Cortex of kidney (tissue), 1 donor: ENCODE measurements around the gene TAF1B.
"Not testable (repeated sequence)": the region's sequence is repeated elsewhere in the genome, so short reads cannot be mapped to it uniquely, and the experiment has no call there.

Experiments used
- DNase-seq: peaks from one replicate; lab custom pipeline; 2025; lab: John Stamatoyannopoulos, UW

Gene TAF1B

DNA sequence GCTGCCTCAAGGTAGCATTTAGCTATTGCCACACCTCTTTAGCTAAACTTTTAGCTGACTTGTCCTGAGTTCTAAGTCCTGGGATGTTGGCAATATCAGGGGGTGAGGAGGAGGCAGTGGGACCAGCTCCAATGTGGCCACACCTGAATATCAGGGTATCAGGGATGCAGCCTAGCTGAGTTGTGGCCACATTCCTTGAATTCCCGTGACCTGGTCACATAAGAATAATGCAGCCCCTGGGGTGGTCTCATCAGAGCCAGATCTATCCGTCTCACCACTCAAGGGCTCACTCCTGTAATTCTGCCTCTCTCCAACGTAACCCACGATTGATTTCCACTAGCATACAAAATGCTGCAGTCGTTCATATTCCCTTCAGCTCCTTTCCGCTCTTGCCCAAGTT lies 11.6 kb upstream of the TAF1B start:
- DNase-seq: no peak

DNA sequence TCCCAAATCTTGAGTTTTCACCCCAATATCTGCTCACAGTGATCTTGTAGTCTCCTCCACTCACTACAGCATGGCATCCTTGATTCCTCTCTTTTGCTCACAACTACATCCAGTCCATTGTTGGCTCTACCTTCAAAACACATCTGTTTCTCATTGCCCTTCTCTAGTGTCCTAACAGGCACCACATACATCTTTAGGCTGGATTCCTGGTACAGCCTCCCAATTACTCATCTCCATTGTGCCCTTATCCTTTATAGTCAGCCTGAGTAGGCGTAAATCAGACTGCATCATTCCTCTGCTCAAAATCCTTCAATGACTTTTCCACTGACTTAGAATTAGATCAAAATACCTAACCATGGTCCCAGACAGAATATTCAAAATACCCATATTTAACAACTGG lies 10.7 kb upstream of the TAF1B start:
- no peak for DNase-seq

DNA sequence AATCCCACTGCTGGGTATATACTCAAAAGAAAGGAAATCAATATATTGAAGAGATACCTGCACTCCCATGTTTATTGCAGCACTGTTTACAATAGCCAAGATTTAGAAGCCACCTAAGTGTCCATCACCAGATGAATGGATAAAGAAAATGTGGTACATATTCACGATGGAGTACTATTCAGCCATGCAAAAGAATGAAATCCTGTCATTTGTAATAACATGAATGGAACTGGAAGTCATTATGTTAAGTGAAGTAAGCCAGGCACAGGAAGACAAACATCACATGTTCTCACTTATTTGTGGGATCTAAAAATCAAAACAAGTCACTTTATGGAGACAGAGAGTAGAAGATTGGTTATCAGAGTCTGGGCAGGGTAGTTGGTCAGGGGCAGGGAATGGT lies 8.2 kb upstream of the TAF1B start:
- not testable (repeated sequence) for DNase-seq

DNA sequence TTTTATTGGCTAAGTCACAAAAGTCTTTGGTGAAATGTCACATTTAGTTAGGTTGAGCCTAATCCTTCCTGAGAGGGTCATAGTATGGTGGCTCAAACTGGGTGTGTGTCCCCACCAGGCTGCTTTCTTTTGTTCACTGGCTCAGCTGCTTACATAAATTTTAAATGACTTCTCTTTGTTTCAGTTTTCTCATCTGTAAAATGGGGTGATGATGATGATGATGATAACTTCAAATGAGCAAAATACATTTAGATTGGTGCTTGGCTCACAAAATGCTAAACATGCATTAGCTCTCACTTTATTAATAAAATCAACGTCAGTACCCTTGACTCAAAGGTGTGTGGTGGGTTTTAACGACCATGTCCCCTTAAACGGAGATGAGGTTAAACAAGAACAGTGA lies 7.2 kb upstream of the TAF1B start:
- no peak for DNase-seq

DNA sequence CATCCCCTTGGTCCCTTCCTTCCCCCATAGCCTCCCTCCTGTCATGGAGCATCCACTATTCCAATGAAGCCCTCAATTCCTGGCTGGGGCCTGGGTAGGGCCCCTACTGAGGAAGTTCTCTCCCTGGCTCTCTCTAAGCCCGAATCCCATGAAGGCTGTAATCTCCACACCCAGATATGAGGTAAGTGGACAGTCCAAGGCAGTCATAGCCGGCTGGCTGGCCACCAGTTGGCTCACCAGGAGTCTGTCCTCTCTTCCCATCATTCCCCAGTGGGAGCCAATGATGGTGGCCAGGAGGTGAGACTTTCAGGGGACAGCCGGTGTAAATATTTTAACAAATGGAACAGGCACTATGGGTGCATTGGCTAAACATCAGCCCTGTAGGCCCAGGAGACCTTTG lies 6.8 kb upstream of the TAF1B start:
- no peak for DNase-seq

DNA sequence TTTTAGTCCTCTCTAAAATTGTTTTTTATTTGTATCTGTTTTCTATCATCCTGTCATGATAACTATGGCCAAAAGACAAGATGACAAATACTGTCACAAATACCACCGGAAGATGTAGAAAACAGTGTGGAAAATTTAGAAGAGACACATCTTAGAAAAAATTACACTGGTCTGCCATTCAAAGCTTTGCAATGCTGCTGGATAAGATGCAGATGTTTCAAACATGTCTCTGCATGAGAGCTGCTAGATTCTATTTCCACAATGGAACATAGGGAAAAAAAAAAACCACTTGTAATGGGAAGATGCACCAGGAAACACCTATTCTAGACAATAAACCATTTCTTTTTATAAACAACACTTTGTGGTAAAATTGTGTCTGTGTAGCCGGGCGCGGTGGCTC lies 5.8 kb upstream of the TAF1B start:
- DNase-seq: no peak

DNA sequence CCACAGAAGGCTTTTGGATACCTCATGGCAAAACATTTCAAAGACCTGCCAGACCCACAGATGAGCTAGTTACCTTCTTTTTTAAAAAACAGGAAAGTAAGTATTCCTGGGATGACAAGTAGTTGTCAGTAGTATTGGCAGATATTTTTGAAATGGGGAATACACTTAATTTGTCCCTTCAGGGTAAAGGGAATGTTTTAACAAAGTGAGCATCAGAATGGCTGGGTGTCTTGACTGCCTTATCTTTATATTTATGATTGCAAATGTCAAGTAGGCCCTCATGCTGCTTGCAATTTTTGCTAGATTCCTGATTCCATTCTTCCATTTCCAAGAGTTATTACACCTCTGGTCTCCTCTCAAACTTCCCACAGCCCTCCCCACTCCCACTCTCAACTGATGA lies 4.9 kb upstream of the TAF1B start:
- no peak for DNase-seq

DNA sequence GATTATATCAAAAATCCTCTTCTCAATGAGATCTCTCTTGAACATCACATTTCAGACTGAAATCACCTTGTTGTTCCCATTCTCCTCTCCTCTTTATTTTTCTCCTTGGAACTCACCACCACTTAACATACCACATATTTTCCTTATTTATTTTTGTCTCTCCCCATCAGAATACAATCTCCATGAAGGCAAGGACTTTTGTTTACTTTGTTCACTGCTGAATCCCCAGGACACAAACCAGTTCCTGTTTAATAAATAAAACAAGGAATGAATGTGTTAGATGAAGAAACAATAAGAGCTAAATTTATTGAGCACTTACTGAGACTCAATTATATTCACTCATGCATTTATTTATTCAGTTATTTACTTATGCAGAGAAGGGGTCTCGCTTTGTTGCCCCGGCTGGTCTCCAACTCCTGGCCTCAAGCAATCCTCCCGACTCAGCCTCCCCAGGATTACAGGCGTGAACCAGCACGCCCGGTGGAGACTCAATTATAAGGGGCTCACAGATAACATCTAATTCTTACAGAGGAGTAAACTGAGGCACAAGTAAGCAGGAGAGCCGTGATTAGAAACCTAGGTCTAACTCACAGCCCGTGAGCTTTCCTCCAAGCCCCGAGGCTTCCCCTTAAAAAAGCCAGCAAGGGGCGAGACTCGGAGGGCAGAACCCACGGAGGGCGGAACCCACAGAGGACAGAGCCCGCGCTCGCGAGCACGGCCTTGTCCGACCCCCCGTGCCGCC lies 616 bp upstream of the TAF1B start:
- DNase-seq: no peak

DNA sequence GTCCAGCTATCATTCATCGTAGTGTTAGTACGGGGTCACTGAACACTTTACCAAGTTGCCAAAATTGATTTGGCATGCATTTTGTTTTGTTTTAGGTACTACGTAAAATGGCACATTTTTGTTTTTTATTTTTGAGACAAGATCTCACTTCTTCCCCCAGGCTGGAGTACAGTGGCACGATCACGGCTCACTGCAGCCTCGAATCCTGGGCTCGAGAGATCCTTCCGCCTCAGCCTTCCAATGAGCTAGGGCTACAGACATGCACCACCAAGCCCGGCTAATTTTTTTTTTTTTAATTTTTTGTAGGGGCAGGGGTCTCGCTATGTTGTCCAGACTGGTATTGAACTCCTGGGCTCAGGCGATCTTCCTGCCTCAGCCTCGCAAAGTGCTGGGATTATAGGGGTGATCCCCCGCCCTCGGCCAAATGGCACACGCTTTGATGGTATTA lies 786 bp downstream of the TAF1B start:
- DNase-seq: no peak

DNA sequence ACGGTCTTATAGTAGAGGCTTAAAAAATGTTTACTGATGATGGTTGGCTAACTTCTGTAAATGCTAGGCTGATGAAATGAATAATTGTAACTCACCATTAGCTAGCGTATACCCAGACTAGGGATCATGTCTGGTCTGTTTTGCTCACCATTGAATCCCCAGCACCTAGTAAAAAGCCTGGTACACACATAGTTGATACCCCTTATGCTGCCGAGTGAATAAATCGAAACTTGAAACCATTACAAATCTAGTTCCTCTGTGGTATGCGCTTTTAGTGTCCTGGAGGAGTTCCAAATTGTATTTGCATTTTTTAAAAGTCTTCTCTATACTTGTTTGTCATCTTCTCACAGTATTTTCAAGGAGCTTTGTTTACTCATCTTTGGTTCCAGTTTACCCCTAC lies 1.3 kb downstream of the TAF1B start:
- DNase-seq: no peak

DNA sequence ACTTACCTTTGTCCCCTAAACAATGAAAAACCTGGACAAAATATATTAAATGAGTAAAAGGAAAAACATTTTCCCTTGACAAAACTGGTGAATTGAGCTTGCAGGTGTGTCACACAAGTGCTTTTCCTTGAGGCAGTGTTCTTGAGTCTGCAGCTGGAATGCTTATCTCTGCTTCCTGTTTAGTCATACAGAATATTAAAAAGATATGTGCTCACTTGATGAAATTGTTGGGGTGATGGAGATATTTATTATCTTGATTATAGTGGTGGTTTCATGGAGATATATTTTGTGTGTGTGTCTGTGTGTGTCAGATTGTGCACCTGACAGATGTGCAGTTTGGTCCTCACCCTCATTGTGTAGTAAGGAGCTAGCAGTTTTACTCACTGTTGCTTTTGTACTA lies 3.3 kb downstream of the TAF1B start:
- DNase-seq: no peak

DNA sequence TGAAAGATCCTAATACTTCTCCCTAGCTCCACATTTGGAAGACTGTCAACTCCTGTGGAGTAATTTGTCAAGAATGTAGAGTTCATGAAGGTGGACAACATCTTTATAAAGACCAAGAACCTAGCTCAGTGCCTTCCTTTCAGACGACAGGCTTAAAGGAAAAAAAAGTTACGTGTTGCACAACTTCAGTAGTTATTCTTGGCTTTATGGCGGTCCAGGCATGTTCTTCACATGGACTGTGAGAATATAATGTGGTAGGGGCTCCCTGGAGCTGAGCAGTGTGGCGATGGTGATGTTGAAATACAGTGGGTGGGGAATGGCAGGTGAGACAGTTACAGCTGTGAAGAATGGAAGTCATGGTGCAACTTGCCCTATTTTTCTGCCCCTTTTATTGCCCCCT lies 3.9 kb downstream of the TAF1B start:
- DNase-seq: no peak

DNA sequence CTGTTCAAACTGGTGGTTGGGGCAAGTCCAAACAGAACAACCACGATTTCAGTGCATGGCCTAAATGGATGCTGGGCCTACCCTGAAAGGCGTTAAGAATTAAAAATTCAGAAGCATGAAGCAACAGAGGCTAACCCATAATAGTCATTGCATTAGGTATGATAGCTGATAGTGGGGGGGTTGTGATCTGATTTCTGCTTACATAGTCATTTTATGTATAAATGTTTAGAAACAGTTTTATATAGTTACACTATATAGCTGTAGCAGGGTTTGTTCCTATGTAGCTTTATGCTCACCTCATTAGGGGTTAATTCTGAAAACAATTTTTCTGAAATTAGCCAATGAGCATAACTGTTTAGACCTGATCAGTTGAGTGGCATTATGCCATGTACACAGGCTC lies 9.6 kb downstream of the TAF1B start:
- DNase-seq: no peak

DNA sequence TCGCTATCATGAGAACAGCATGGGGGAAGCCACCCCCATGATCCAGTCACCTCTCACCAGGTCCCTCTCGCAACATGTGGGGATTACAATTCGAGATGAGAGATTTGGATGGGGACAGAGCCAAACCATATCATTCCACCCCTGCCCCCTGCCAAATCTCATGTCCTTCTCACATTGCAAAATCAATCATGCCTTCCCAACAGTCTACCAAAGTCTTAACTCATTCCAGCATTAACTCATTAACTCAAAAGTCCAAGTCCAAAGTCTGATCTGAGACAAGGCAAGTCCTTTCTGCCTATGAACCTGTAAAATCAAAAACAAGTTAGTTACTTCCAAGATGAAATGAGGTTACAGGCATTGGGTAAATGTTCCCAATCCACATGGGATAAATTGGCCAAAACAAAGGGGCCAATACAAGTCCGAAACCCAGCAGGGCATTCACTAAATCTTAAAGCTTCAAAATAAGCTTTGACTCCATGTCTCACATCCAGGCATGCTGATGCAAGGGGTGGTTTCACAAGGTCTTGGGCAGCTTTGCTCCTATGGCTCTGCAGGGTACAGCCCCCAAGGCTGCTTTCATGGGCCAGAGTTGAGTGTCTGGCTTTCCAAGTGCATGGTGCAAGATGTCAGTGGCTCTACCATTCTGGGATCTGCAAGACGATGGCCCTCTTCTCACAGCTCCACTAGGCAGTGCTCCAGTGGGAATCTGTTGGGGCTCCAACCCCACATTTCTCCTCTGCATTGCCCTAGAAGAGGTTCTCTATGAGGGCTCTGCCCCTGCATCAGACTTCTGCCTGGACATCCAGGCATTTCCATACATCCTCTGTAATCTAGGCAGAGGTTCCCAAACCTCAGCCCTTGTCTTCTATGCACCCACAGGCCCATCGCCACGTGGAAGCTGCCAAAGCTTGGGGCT lies 14.8 kb downstream of the TAF1B start:
- no peak for DNase-seq

DNA sequence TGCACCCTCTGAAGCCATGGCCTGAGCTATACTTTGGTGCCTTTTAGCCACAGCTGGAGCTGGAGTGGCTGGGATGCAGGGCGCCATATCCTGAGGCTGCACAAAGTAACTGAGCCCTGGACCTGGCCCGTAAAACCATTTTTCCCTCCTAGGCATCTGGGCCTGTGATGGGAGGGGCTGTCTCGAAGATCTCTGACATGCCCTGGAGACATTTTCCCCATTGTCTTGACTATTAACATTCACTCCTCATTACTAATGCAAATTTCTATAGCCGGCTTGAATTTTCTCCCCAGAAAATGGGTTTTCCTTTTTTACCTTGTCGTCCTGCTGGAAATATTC lies 15.4 kb downstream of the TAF1B start:
- no peak for DNase-seq

DNA sequence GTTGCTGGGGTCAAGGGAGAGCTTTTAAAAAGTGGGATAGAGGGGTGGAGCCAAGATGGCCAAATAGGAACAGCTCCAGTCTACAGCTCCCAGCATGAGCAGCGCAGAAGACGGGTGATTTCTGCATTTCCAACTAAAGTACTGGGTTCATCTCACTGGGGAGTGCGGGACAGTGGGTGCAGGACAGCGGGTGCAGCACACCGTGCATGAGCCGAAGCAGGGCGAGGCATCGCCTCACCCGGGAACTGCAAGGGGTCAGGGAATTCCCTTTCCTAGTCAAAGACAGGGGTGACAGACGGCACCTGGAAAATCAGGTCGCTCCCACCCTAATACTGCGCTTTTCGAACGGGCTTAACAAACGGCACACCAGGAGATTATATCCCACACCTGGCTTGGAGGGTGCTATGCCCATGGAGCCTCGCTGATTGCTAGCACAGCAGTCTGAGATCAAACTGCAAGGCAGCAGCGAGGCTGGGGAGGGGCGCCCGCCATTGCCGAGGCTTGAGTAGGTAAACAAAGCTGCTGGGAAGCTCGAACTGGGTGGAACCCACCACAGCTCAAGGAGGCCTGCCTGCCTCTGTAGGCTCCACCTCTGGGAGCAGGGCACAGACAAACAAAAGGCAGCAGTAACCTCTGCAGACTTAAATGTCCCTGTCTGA lies 17.8 kb downstream of the TAF1B start:
- not testable (repeated sequence) for DNase-seq

DNA sequence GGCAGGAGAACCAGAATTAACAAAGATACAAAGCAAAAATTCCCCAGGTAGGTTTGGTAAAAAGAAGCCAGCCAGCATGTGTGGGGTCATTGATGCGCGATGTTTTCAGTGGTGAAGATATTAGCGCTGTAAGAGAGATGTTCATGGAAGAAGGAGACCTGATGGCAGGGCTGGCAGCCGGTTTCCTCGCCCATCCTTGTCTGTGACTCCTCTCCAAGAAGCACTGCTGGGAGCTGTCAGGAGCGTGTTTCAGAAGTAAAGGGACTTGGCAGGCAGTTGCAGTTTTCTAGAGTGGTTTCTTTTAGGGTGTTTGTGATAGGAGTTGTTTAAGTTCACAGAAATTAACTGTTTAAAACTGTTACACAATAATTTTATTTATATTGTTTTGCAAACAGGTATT lies 24.6 kb downstream of the TAF1B start:
- no peak for DNase-seq

DNA sequence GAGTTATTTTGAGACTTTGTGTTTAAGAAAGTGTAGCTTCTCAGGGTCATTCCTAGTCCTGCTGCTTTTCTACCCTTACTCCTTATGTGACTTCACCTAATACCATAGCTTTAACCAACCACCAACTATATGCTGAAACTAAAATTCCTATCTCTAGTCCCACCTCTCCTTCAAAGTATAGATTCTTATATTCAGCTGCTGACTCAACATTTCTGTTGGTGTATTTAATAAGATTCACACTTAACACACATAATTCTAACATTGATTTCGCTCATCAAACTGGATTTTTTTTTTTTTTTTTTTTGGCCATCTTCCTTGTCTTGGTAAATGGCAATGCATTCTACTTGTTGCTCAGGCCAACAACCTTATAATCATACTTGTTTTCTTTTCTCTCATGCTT lies 30.1 kb downstream of the TAF1B start:
- no peak for DNase-seq

DNA sequence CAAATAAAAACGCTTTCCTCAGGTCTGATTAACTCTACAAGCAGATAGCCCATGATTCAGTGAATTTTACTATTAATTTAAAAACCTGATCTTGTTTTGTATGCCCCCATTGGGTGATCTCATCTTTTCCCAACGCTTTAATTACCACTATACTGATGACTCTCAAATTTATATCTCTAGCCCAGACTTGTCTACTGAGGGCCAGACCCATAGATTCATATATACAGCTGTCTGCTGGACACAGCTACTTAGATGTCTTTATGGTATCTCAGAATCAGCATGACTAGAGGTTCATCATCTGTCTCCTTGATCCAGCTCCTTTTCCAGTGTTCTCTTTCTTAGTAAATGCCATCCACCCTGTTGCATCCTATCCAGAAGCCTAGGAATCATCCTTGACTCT lies 33.8 kb downstream of the TAF1B start:
- DNase-seq: no peak

DNA sequence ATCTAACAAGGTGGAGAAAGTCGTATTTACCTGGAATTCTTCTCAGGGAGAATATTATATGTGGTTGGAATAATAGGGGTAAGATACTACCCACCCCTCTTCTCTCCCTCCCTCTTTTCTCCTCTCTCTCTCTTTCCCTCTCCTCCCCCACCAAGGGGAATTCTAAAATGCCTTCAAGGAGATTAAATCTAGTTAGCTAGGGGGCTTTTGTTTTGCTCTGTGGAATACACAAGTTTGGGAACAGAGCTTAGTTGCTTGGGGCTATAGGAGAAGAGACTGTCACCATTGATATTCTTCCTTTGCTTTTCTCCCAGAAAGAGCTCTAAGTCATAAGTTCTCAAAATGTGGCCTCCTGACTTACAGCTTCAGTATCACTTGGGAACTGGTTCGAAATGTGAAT lies 34.5 kb downstream of the TAF1B start:
- no peak for DNase-seq

DNA sequence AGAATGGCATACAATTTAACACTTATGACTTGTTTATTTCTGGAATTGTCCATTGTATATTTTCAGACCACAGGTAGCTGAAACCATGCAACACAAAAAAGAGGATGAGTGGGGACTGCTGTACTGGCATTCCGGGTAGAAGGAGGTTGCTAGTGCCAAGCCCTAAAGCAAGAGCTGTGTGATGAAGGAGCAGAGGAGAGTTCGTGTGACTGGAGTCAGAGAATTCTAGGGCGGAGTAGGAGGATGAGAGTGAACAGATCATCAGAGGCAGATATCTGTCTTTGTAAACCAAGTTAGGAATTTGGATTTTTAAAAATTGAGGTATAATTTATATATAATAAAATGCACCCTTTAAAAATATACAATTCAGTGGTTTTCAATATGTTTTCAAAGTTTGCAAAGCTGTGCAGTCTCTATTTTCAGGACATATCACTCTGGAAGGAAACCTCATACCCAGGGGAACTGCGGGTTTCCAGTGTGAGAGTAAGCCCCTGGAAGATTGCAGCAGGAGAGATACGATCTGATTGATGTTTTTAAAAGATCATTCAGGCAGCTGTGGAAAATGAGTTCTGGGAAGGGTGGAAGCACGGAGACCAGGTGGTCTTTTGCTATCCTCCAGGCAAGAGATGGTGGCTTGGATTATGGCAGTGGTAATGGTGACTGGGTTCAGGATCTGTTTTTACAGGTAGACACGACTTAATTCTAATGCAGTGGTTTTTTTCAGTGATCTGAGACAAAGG lies 36.4 kb downstream of the TAF1B start:
- DNase-seq: no peak

DNA sequence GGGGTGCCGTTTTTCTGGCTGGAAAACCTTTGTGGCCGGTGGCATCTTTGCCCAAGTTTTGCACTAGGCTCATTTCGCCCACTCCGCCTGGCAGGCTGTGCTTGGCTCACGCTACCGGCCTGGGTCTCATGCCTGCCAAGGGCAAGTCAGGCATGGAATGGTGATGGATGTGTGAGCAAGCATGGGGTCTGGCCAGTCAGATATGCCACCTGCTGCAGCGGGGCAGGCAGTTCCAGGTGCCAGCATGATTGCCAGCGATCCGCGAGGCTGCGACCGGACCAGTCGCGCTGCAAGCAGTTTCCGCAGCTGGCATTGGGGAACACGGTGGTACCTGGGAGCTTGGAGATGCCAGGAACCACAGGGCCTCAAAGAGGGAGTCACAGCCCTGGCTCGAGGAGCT lies 40.6 kb downstream of the TAF1B start:
- DNase-seq: no peak
